Central memory CD4-positive, alpha-beta T cell (primary cell): ENCODE data around the gene SLC38A8.

Experiments
- DNase-seq: peaks from one replicate; pipeline ENCODE4 v3.0.0; 2022

The SLC38A8 gene

GRCh38 chr16:84027625-84028024 lies 15.0 kb downstream of the SLC38A8 start:
- no peak for DNase-seq

GRCh38 chr16:84026606-84027005 lies 16.0 kb downstream of the SLC38A8 start:
- no peak for DNase-seq

GRCh38 chr16:84024854-84025253 lies 17.7 kb downstream of the SLC38A8 start:
- DNase-seq: no peak

- DNase-seq: no peak
Measured at GRCh38 chr16:84022644-84023043, 20.0 kb downstream of the SLC38A8 start.

GRCh38 chr16:84021488-84021887 lies 21.1 kb downstream of the SLC38A8 start:
- DNase-seq: no peak

- DNase-seq: no peak
Measured at GRCh38 chr16:84020353-84020752, 22.2 kb downstream of the SLC38A8 start.

GRCh38 chr16:84018710-84019109 lies 23.9 kb downstream of the SLC38A8 start:
- no peak for DNase-seq

- DNase-seq: no peak
Measured at GRCh38 chr16:84016477-84016876, 26.1 kb downstream of the SLC38A8 start.

GRCh38 chr16:84015399-84015798 lies 27.2 kb downstream of the SLC38A8 start:
- no peak for DNase-seq

GRCh38 chr16:84014570-84015327 lies 27.8 kb downstream of the SLC38A8 start:
- DNase-seq: no peak

GRCh38 chr16:84013787-84014569 lies 28.6 kb downstream of the SLC38A8 start:
- DNase-seq: peak; percentile 48

- no peak for DNase-seq
Measured at GRCh38 chr16:84009282-84009681, 33.3 kb downstream of the SLC38A8 start.

GRCh38 chr16:84007965-84008364 lies 34.6 kb downstream of the SLC38A8 start:
- DNase-seq: no peak

- no peak for DNase-seq
Measured at GRCh38 chr16:84007520-84007919, 35.1 kb downstream of the SLC38A8 start.

- no peak for DNase-seq
Measured at GRCh38 chr16:84005391-84005790, 37.2 kb downstream of the SLC38A8 start.

- no peak for DNase-seq
Measured at GRCh38 chr16:84004442-84004841, 38.2 kb downstream of the SLC38A8 start.

- DNase-seq: no peak
Measured at GRCh38 chr16:84003038-84003437, 39.6 kb downstream of the SLC38A8 start.

GRCh38 chr16:84001726-84002125 lies 40.9 kb downstream of the SLC38A8 start:
- no peak for DNase-seq

- DNase-seq: no peak
Measured at GRCh38 chr16:84000989-84001642, 41.5 kb downstream of the SLC38A8 start.

- no peak for DNase-seq
Measured at GRCh38 chr16:83998091-83998490, 44.5 kb downstream of the SLC38A8 start.

GRCh38 chr16:83996481-83997252 lies 45.9 kb downstream of the SLC38A8 start:
- DNase-seq: no peak

GRCh38 chr16:83995754-83996153 lies 46.8 kb downstream of the SLC38A8 start:
- no peak for DNase-seq

GRCh38 chr16:83994703-83995102 lies 47.9 kb downstream of the SLC38A8 start:
- DNase-seq: no peak
